Transverse colon (tissue), 4 donors: ENCODE measurements around the gene SGPP1. TPM values are rescaled to one million over a fixed set of nuclear protein-coding genes. Genes with fewer than 3 reads are reported as not detected.
"Not testable (repeated sequence)": the region's sequence is repeated elsewhere in the genome, so short reads cannot be mapped to it uniquely, and the experiment has no call there.

Experiments used
- DNase-seq: peaks from one replicate; pipeline ENCODE4 v3.0.0-alpha.2; 2019
- H3K27ac ChIP-seq, 4 donors: fragments of 200-600 bp; sonication (generic); 2 replicates each; pipeline ENCODE4 v1.5.1; 2016 to 2018; ENCODE audit warnings: inconsistent platforms in 4 of 4
- H3K27me3 ChIP-seq: fragments of 200-600 bp; sonication (generic); 2 replicates; pipeline ENCODE4 v1.5.1; 2017; ENCODE audit warnings: inconsistent platforms
- H3K36me3 ChIP-seq, 4 donors: fragments of 200-600 bp; sonication (generic); 2 replicates each; pipeline ENCODE4 v1.5.1; 2017 to 2019; ENCODE audit warnings: inconsistent platforms in 4 of 4
- H3K4me1 ChIP-seq, 4 donors: fragments of 200-600 bp; sonication (generic); 2 replicates each; pipeline ENCODE4 v1.5.1; 2017 to 2020; ENCODE audit warnings: inconsistent platforms in 4 of 4
- H3K4me3 ChIP-seq, 4 donors: fragments of 200-600 bp; sonication (generic); 1 replicate in 1 of 4; 2 replicates in 3 of 4; pipeline versions ENCODE4 v1.5.1 to v1.6.1; 2017 to 2019; ENCODE audit warnings: inconsistent platforms in 4 of 4
- H3K9me3 ChIP-seq, 2 donors: fragments of 200-600 bp; sonication (generic); 2 replicates each; pipeline ENCODE4 v1.5.1; 2017 to 2019; ENCODE audit warnings: inconsistent platforms in 2 of 2
- EP300 ChIP-seq: sonication (generic); formaldehyde crosslinking; IDR thresholded peaks from one replicate; pipeline ENCODE4 v1.6.1; 2017; ENCODE audit warnings: antibody characterized with exemption, low read depth
- WGBS, 2 donors: methylation state at CpG; one replicate each; pipeline ENCODE4 v1.1.5; 2018; ENCODE audit warnings: low coverage in 1 of 2; 5-methylcytosine and 5-hydroxymethylcytosine counted together
- in situ Hi-C, 4 donors: fragments of 200-750 bp; cut with MboI; loops; one replicate each; pipeline versions ENCODE4 v1.15.0 to v1.15.1; 2017; ENCODE audit warnings: low sequenced_read_pairs in 3 of 4, low pct_ligation_motif_present in 1 of 4, low pct_unique_long_range_greater_than_20kb in 1 of 4
- intact Hi-C: fragments of 100-400 bp; cut with DNase I; formaldehyde crosslinking; loops from one replicate; pipeline ENCODE4 v1.15.1; 2023; ENCODE audit warnings: low total_unique reads
- small RNA-seq, 4 donors: library from RNA; depleted of rRNA; stranded (forward); fragments of <200 nt; gene quantifications; one replicate each; pipeline ENCODE3, GENCODE V24; 2016
- total RNA-seq, 4 donors: library from RNA; depleted of rRNA; stranded (reverse); fragments of >200 nt; gene quantifications; one replicate each; pipeline ENCODE4 v1.1.0, GENCODE V29; 2016

The SGPP1 gene
- total RNA-seq, 4 donors from 2014 or later: 7.6 to 23.9 (median 20.1) TPM

GRCh38 chr14:63638493-63638892, 89.4 kb downstream of the SGPP1 start:
- H3K4me3 ChIP-seq: no peak overlapping the region
- H3K36me3 ChIP-seq: no peaks in the 10 kb centered on the region
- peaks cover 0 to 22% (median 11%) of the 10 kb centered on the region in 4 donors for H3K4me1 ChIP-seq
- H3K9me3 ChIP-seq: peaks cover 0 to 7% of the 10 kb centered on the region in 2 donors
- H3K27me3 ChIP-seq: no peaks in the 10 kb centered on the region
- no peak for DNase-seq
- WGBS, 2 donors: 93 to 100% methylated on average over 1 of the region's 1 CpG
- H3K27ac ChIP-seq: no peak overlapping the region
- TF ChIP-seq EP300: no peak
- intact Hi-C loops: no loop called here
- in situ Hi-C loops: loop anchor here in 3 of 4 donors (10.0 to 25.0 kb wide), 2 partner anchors 124 to 136 kb away; no protein-coding TSS in a partner anchor

- H3K36me3 ChIP-seq, intact Hi-C loops, H3K27me3 ChIP-seq, DNase-seq, H3K27ac ChIP-seq, H3K9me3 ChIP-seq, H3K4me3 ChIP-seq: not testable (repeated sequence)
- in situ Hi-C loops: loop anchor here in 3 of 4 donors (10.0 to 25.0 kb wide), 2 partner anchors 126 to 139 kb away; no protein-coding TSS in a partner anchor
- 89 to 100% methylated on average over 4 of the region's 4 CpGs for WGBS, 2 donors
- peaks cover 0 to 14% (median 9%) of the 10 kb centered on the region in 4 donors for H3K4me1 ChIP-seq
Observed at GRCh38 chr14:63636094-63636635, 91.7 kb downstream of the SGPP1 start.

Small RNAs within 50 kb of the gene (small RNA-seq; reads per million reads assigned to genes)
- 0 to 0.12 (median 0) reads per million in 4 donors for gene AL161670.1
- 0 reads per million in 4 donors for gene RF00012
- 0 reads per million in 4 donors for gene RNU7-116P

Other genes with a start within 250 kb of the SGPP1 start
- gene PPP2R5E, start 184.7 kb downstream of the SGPP1 start, total RNA-seq: 10 to 100 TPM; 10.5 to 45.2 (median 27.8) TPM
- 10 to 100 TPM in 1 of 4 donors, 1 to 10 TPM in 3; 3.8 to 17.2 (median 7.2) TPM for gene WDR89, start 86.2 kb downstream of the SGPP1 start, total RNA-seq
- gene SYNE2, start 124.9 kb upstream of the SGPP1 start, total RNA-seq: 100 to 1,000 TPM; 242 to 491 (median 304) TPM